PC-3 (cell line): ENCODE results near the gene CAMK2B. TPM values are rescaled to one million over a fixed set of nuclear protein-coding genes. Genes with fewer than 3 reads are reported as not detected.

Experiments used
- ATAC-seq: fragments of 200-7000 bp; cut with Tn5 transposase; 2 replicates; pipeline ENCODE4 v1.9.1; 2020; ENCODE audit warnings: mild to moderate bottlenecking, moderate library complexity
- BruUV-seq: library from RNA; stranded (reverse); fragments of 400-500 nt; replicated peaks from 2 replicates; lab custom pipeline; 2021; lab: Mats Ljungman, UMichigan
- CTCF ChIA-PET: fragments of 300-600 bp; sonication (Branson Sonifier 250); formaldehyde crosslinking; loops from one replicate; lab custom pipeline; 2022; ENCODE audit warnings: antibody characterized with exemption; lab: Charles Lee
- POLR2A ChIA-PET: fragments of 300-600 bp; sonication (Branson Sonifier 250); formaldehyde crosslinking; loops from one replicate; lab custom pipeline; 2022; ENCODE audit warnings: antibody characterized with exemption; ENCODE audit not compliant: unreplicated experiment; lab: Charles Lee
- DNase-seq: peaks from one replicate; pipeline ENCODE4 v3.0.0-alpha.2; 2015
- H2AFZ ChIP-seq: fragments of 300-600 bp; sonication (generic); 2 replicates; pipeline ENCODE4 v1.6.0; 2016; ENCODE audit warnings: antibody characterized with exemption, low read length
- H3F3A ChIP-seq: fragments of 300-600 bp; sonication (generic); one replicate; pipeline ENCODE4 v1.6.0; 2017; ENCODE audit warnings: antibody characterized with exemption, low read length, control low read depth, mild to moderate bottlenecking; ENCODE audit not compliant: unreplicated experiment
- H3K27ac ChIP-seq: fragments of 300-600 bp; sonication (generic); 2 replicates; pipeline ENCODE4 v1.5.1; 2016; ENCODE audit warnings: mild to moderate bottlenecking, low read length
- H3K27me3 ChIP-seq: fragments of 300-600 bp; sonication (generic); 2 replicates; pipeline ENCODE4 v1.6.1; 2016; ENCODE audit warnings: low read length, mixed read lengths
- H3K36me3 ChIP-seq: fragments of 300-600 bp; sonication (generic); 2 replicates; pipeline ENCODE4 v1.6.1; 2016; ENCODE audit warnings: low read depth, mixed run types, low read length, mixed read lengths
- H3K4me1 ChIP-seq: fragments of 300-600 bp; sonication (generic); 2 replicates; pipeline ENCODE4 v1.5.1; 2016; ENCODE audit warnings: low read length; ENCODE audit not compliant: insufficient read depth
- H3K4me2 ChIP-seq: fragments of 300-600 bp; sonication (generic); 2 replicates; pipeline ENCODE4 v1.6.0; 2016; ENCODE audit warnings: low read length
- H3K4me3 ChIP-seq: fragments of 300-600 bp; sonication (generic); 2 replicates; pipeline ENCODE4 v1.5.1; 2016; ENCODE audit warnings: mild to moderate bottlenecking, low read length, mixed read lengths
- H3K79me2 ChIP-seq: fragments of 300-600 bp; sonication (generic); 2 replicates; pipeline ENCODE4 v1.6.1; 2017; ENCODE audit warnings: low read length, mixed read lengths
- H3K9ac ChIP-seq: fragments of 300-600 bp; sonication (generic); 2 replicates; pipeline ENCODE4 v1.6.0; 2016; ENCODE audit warnings: mild to moderate bottlenecking, low read length
- H3K9me2 ChIP-seq: fragments of 300-600 bp; sonication (generic); replicated peaks from 2 replicates; pipeline ENCODE4 v1.6.1; 2016; ENCODE audit warnings: mixed run types, low read length, mixed read lengths
- H3K9me3 ChIP-seq: fragments of 300-600 bp; sonication (generic); 2 replicates; pipeline ENCODE4 v1.6.1; 2016; ENCODE audit warnings: low read length, mixed read lengths
- H4K20me1 ChIP-seq: fragments of 300-600 bp; sonication (generic); 2 replicates; pipeline ENCODE4 v1.6.1; 2016; ENCODE audit warnings: low read length, mixed read lengths
- EZH2 ChIP-seq: fragments of 300-600 bp; sonication (generic); IDR thresholded peaks from one replicate; pipeline ENCODE4 v1.6.1; 2017; ENCODE audit warnings: antibody characterized with exemption, mild to moderate bottlenecking, low read length; ENCODE audit not compliant: unreplicated experiment
- EZH2phosphoT487 ChIP-seq: fragments of 300-600 bp; sonication (generic); IDR thresholded peaks from 2 replicates; pipeline ENCODE4 v1.6.1; 2018; ENCODE audit warnings: mild to moderate bottlenecking, antibody characterized with exemption, low read length, borderline replicate concordance
- intact Hi-C: fragments of 100-400 bp; cut with micrococcal nuclease; formaldehyde crosslinking; loops from 2 replicates; pipeline ENCODE4 v1.9.0; 2023
- total RNA-seq: library from RNA; depleted of rRNA; stranded (reverse); fragments of >200 nt; gene quantifications from 2 replicates; pipeline ENCODE4 v1.2.3, GENCODE V29; 2014
- TF ChIP-seq, protein P1 (sequence below): fragments of 300-600 bp; sonication (generic); conservative IDR thresholded peaks from 2 replicates; pipeline ENCODE4 v1.5.1; 2017; ENCODE audit warnings: antibody characterized with exemption, low read depth, mild to moderate bottlenecking, low read length

The CAMK2B gene
- total RNA-seq, 1 experiment from 2014 or later: 1.2 TPM

DNA sequence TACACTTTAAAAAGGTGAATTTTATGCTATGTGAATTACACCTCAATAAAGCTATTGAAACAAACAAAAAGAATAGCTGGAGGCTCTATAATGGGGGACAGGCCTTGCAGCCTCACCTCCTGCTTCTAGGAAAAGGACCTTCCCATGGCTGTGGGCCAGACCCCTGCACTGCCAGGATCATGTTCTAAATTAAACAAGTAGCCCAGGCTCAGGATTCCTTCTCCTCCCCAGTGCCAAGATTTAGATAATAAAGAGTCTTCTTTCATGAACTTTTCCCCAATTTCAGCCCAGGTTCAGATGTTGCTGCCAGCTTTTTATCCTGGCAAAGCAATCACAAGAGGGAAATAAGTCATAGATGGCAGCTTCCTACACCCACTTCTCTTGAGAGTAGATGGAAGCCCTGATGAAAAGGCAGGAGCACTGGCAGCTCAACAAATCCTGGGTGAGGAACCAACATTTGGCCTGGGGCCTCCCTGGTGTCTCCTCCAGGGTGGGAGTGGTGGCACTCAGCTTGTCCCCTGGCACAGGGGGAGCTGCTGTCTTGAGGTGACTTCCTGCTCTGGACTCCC is 22.2 kb upstream of the CAMK2B start:
- H3F3A ChIP-seq: no peaks in the 10 kb centered on the region
- no peaks in the 10 kb centered on the region for H3K9me2 ChIP-seq
- no peaks in the 10 kb centered on the region for H3K36me3 ChIP-seq
- H3K27ac ChIP-seq: no peak overlapping the region
- TF ChIP-seq EZH2phosphoT487 (no peak), EZH2 (no peak)
- H3K79me2 ChIP-seq: no peaks in the 10 kb centered on the region
- no peak overlapping the region for H2AFZ ChIP-seq
- H4K20me1 ChIP-seq: no peaks in the 10 kb centered on the region
- peaks cover 12% of the 10 kb centered on the region; the same call in 1 of the 2 replicates for H3K4me1 ChIP-seq
- ChIA-PET POLR2A (interaction anchor here (0.5 kb wide), 1 partner anchor 1303 kb away, joined by 4 read pairs; no protein-coding TSS in a partner anchor), CTCF (interaction anchor here (0.5 to 0.8 kb wide), 2 partner anchors 13 to 1029 kb away, joined by 3 to 4 read pairs; no protein-coding TSS in a partner anchor)
- no peak overlapping the region; the same call in 1 of the 2 replicates for H3K4me2 ChIP-seq
- peak; percentile 63 for DNase-seq
- no peak overlapping the region for H3K4me3 ChIP-seq
- intact Hi-C loops: loop anchor here (1.0 to 2.0 kb wide), 3 partner anchors 21 to 130 kb away; no protein-coding TSS in a partner anchor
- no peaks in the 10 kb centered on the region for H3K9me3 ChIP-seq
- no peak overlapping the region for H3K9ac ChIP-seq
- peak; percentile 86 for ATAC-seq
- BruUV-seq: no TSS peak
- no peaks in the 10 kb centered on the region for H3K27me3 ChIP-seq

DNA sequence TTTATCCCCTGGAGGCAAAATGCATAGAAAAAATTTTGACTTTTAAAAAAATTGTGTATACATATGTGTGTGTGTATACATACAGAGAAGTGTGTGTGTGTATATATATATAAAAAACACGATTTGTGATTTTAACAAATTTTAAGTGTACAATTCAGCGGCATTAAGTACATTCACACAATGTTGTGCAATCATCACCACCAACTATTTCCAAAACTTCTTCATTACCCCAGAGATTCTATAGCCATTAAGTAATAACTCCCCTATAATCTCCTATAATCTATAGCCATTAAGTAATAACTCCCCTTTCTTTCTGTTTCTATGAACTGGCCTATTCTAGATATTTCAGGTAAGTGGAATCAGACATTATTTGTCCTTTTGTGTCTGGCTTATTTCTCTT is 20.7 kb upstream of the CAMK2B start:
- Histone ChIP-seq H3K4me3 (no peak overlapping the region), H3K9me3 (no peaks in the 10 kb centered on the region), H3K9ac (no peak overlapping the region), H4K20me1 (no peaks in the 10 kb centered on the region), H3F3A (no peaks in the 10 kb centered on the region), H3K79me2 (no peaks in the 10 kb centered on the region), H3K9me2 (no peaks in the 10 kb centered on the region), H3K27me3 (no peaks in the 10 kb centered on the region), H3K36me3 (no peaks in the 10 kb centered on the region), H3K27ac (no peak overlapping the region), H3K4me2 (no peak overlapping the region), H2AFZ (no peak overlapping the region), H3K4me1 (peaks cover 12% of the 10 kb centered on the region; the same call in 1 of the 2 replicates)
- no TSS peak for BruUV-seq
- no peak for TF ChIP-seq EZH2phosphoT487
- no peak for TF ChIP-seq EZH2
- TF ChIP-seq, protein P1, sequence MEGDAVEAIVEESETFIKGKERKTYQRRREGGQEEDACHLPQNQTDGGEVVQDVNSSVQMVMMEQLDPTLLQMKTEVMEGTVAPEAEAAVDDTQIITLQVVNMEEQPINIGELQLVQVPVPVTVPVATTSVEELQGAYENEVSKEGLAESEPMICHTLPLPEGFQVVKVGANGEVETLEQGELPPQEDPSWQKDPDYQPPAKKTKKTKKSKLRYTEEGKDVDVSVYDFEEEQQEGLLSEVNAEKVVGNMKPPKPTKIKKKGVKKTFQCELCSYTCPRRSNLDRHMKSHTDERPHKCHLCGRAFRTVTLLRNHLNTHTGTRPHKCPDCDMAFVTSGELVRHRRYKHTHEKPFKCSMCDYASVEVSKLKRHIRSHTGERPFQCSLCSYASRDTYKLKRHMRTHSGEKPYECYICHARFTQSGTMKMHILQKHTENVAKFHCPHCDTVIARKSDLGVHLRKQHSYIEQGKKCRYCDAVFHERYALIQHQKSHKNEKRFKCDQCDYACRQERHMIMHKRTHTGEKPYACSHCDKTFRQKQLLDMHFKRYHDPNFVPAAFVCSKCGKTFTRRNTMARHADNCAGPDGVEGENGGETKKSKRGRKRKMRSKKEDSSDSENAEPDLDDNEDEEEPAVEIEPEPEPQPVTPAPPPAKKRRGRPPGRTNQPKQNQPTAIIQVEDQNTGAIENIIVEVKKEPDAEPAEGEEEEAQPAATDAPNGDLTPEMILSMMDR: no peak
- ATAC-seq (no peak), DNase-seq (no peak)
- intact Hi-C loops: loop anchor here (2.0 kb wide), 2 partner anchors 23 to 33 kb away; no protein-coding TSS in a partner anchor
- ChIA-PET POLR2A (no interaction called here), CTCF (no interaction called here)

DNA sequence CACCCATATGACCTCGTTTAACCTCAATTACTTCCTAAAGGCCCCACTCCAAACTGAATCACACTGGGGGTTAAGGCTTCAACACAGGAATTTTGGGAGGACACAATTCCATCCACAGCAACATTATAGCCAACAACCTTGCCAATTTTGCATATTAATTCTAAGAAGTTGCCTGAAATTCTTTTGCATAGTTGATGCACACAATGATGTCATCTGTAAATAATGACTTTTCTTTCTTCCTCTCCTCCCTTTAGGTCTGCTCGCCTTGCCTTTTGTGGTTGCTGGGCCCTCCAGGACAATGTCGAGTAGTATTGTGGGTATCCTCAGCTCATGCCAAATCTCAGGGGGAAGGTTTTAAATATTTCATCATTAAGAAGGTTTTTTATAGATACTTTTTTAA is 16.0 kb upstream of the CAMK2B start:
- Histone ChIP-seq H3K27me3 (no peaks in the 10 kb centered on the region), H3K27ac (no peak overlapping the region), H3K79me2 (no peaks in the 10 kb centered on the region), H3K4me1 (no peaks in the 10 kb centered on the region), H3K9me2 (no peaks in the 10 kb centered on the region), H4K20me1 (no peaks in the 10 kb centered on the region), H3K4me3 (no peak overlapping the region), H3K4me2 (no peak overlapping the region), H3K9me3 (no peaks in the 10 kb centered on the region), H3K36me3 (no peaks in the 10 kb centered on the region), H3K9ac (no peak overlapping the region), H3F3A (no peaks in the 10 kb centered on the region), H2AFZ (no peak overlapping the region)
- no TSS peak for BruUV-seq
- DNase-seq (no peak), ATAC-seq (no peak)
- intact Hi-C loops: no loop called here
- CTCF ChIA-PET: no interaction called here
- no peak for TF ChIP-seq EZH2phosphoT487
- TF ChIP-seq, protein P1: no peak
- no peak for TF ChIP-seq EZH2
- POLR2A ChIA-PET: no interaction called here
